PFSK-1 (cell line): ENCODE results near the gene TCF7L1.

Source experiments
- FOXP2 ChIP-seq: optimal IDR thresholded peaks from 2 replicates; pipeline ENCODE3; 2011; ENCODE audit warnings: borderline replicate concordance, control low read depth, inconsistent platforms; ENCODE audit not compliant: insufficient read depth; ENCODE audit errors: extremely low read length, extremely low read depth
- POLR2AphosphoS5 ChIP-seq: IDR thresholded peaks from 2 replicates; pipeline ENCODE4 v1.6.1; 2012; ENCODE audit warnings: low read depth, mild to moderate bottlenecking, control low read depth, low read length, moderate library complexity
- REST ChIP-seq, 2 experiments: IDR thresholded peaks; 2 replicates each; pipeline versions ENCODE4 v1.6.1 to v1.8.0; 2011 to 2012; ENCODE audit warnings: low read depth in 2 of 2, low read length in 2 of 2, control low read depth in 1 of 2, inconsistent platforms in 1 of 2, mild to moderate bottlenecking in 1 of 2, moderate library complexity in 1 of 2; ENCODE audit not compliant: insufficient read depth in 1 of 2
- SIN3A ChIP-seq: IDR thresholded peaks from 2 replicates; pipeline ENCODE4 v1.6.1; 2012; ENCODE audit warnings: mild to moderate bottlenecking, low read length, moderate library complexity, borderline replicate concordance; ENCODE audit not compliant: insufficient read depth
- TAF1 ChIP-seq: IDR thresholded peaks from 2 replicates; pipeline ENCODE4 v1.6.1; 2012; ENCODE audit warnings: low read length, control low read depth, borderline replicate concordance; ENCODE audit not compliant: insufficient read depth

- no peak for TF ChIP-seq POLR2AphosphoS5
- TF ChIP-seq SIN3A, result no peak
- TF ChIP-seq REST (IDR thresholded peaks at IDR 0.05; ENCODE audit: insufficient read depth in 1 of 2, low read depth in 2 of 2, low read length in 2 of 2), result no peak
- no peak for TF ChIP-seq TAF1
- no peak for TF ChIP-seq FOXP2
These were observed 177.1 kb downstream of the TCF7L1 start for GRCh38 chr2:85310330-85310729.
